GM23248 (cell line): ENCODE results near the gene GJD4. TPM values are rescaled to one million over a fixed set of nuclear protein-coding genes. Genes with fewer than 3 reads are reported as not detected.
A peak's percentile ranks its signal among the peaks of the same experiment; 100 is the strongest.

ENCODE experiments used
- DNase-seq: peaks from one replicate; pipeline ENCODE4 v3.0.0-alpha.2; 2015
- H2AFZ ChIP-seq: fragments of 200-600 bp; sonication (generic); 2 replicates; pipeline ENCODE4 v1.6.1; 2016; ENCODE audit warnings: antibody characterized with exemption
- H3F3A ChIP-seq: fragments of 200-600 bp; sonication (generic); 2 replicates; pipeline ENCODE4 v1.6.1; 2016; ENCODE audit warnings: mild to moderate bottlenecking, antibody characterized with exemption, mixed run types; ENCODE audit not compliant: insufficient read depth
- H3K27ac ChIP-seq: fragments of 200-600 bp; sonication (generic); 2 replicates; pipeline ENCODE4 v1.5.1; 2016; ENCODE audit warnings: mild to moderate bottlenecking
- H3K27me3 ChIP-seq: fragments of 200-600 bp; sonication (generic); replicated peaks from 2 replicates; pipeline ENCODE4 v1.6.1; 2016; ENCODE audit warnings: mild to moderate bottlenecking; ENCODE audit not compliant: insufficient read depth
- H3K36me3 ChIP-seq: fragments of 200-600 bp; sonication (generic); 2 replicates; pipeline ENCODE4 v1.6.1; 2016; ENCODE audit warnings: low read depth, mild to moderate bottlenecking
- H3K4me1 ChIP-seq: fragments of 200-600 bp; sonication (generic); 2 replicates; pipeline ENCODE4 v1.6.1; 2016; ENCODE audit warnings: mild to moderate bottlenecking; ENCODE audit not compliant: insufficient read depth
- H3K4me2 ChIP-seq: fragments of 200-600 bp; sonication (generic); one replicate; pipeline ENCODE4 v1.6.1; 2016; ENCODE audit warnings: mild to moderate bottlenecking; ENCODE audit not compliant: unreplicated experiment
- H3K4me3 ChIP-seq: fragments of 200-600 bp; sonication (generic); 2 replicates; pipeline ENCODE4 v1.5.1; 2016; ENCODE audit warnings: mild to moderate bottlenecking
- H3K79me2 ChIP-seq: fragments of 200-600 bp; sonication (generic); 2 replicates; pipeline ENCODE4 v1.6.1; 2016; ENCODE audit warnings: mild to moderate bottlenecking; ENCODE audit not compliant: insufficient read depth
- H3K9ac ChIP-seq: fragments of 200-600 bp; sonication (generic); 2 replicates; pipeline ENCODE4 v1.6.1; 2016; ENCODE audit warnings: mild to moderate bottlenecking
- H3K9me2 ChIP-seq: fragments of 200-600 bp; sonication (generic); 2 replicates; pipeline ENCODE4 v1.6.1; 2016; ENCODE audit warnings: mixed run types, mild to moderate bottlenecking, moderate library complexity; ENCODE audit not compliant: insufficient read depth
- H3K9me3 ChIP-seq: fragments of 200-600 bp; sonication (generic); one replicate; pipeline ENCODE4 v1.6.1; 2017; ENCODE audit warnings: low read depth
- H4K20me1 ChIP-seq: fragments of 200-600 bp; sonication (generic); 2 replicates; pipeline ENCODE4 v1.6.0; 2016; ENCODE audit not compliant: insufficient read depth
- EZH2 ChIP-seq: fragments of 200-600 bp; sonication (generic); IDR thresholded peaks from 2 replicates; pipeline ENCODE4 v1.6.1; 2018; ENCODE audit warnings: antibody characterized with exemption, mild to moderate bottlenecking; ENCODE audit not compliant: insufficient read depth, poor library complexity, severe bottlenecking
- EZH2phosphoT487 ChIP-seq: fragments of 200-600 bp; sonication (generic); IDR thresholded peaks from 2 replicates; pipeline ENCODE4 v1.6.1; 2018; ENCODE audit warnings: antibody characterized with exemption, moderate library complexity, mild to moderate bottlenecking, low read depth; ENCODE audit not compliant: insufficient read depth
- WGBS, 2 experiments: methylation state at CpG; one replicate each; pipeline ENCODE4 v1.1.6; 2015 to 2017; ENCODE audit warnings: low lambda C conversion rate in 2 of 2, low coverage in 1 of 2; ENCODE audit errors: missing lambda C conversion rate in 2 of 2; 5-methylcytosine and 5-hydroxymethylcytosine counted together
- in situ Hi-C: fragments of 300-500 bp; cut with MboI; formaldehyde crosslinking; loops from 2 replicates; pipeline ENCODE4 v1.15.0; 2020
- polyA plus RNA-seq: library from polyadenylated mRNA; unstranded; fragments of >200 nt; fragmentation: Nextera tagmentation; extraction: Ambion mirVana; gene quantifications from 2 replicates; pipeline ENCODE4 v1.2.1, GENCODE V29; 2016
- total RNA-seq: library from RNA; depleted of rRNA; stranded (reverse); fragments of >200 nt; shearing (Covaris generic); gene quantifications from 2 replicates; pipeline ENCODE4 v1.2.3, GENCODE V29; 2014

GJD4 gene
- total and polyA plus RNA-seq, 2 experiments from 2014 or later: not detected

DNA sequence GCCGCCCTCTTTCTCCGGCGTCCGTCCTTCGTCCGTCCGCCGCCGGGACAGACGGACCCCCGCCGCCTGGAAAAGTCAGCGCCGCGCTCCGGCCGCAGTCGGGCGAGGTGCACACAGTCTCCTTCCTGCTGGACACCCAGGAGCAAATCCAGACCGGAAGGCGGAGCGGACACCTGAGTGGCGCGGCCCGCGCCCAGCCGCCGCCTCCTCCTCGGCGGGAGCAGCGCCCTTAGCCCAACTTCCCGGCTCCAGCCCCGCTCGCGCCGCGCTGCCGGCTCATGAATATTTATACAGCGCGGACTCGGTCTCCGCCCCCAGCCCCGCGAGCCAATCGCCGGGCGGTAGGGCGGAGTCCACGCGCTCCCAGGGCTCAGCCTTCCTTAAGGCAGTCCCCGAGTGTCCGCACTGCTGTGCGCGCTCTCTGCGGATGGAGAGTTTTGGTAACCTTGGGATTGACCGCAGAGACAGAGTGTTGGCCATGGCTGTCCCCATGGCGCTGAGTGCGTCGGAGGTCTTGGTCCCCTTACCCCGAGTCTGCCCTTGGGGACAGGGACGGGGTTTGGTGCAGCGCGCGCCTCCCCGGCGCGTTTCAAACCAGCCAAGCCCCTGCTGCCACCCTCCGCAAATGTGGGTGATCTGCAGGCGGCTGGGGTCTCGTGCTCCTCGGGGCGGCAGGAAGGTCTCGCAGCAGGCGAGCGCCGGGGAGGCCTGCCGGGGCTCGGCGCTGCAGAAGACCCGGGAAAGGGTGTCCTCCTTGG, 37.1 kb downstream of the GJD4 start, which contains the start of gene FZD8:
Gene FZD8 (minus strand): TSS at position 262 of the 758 bp plus-strand sequence. CDS start 867 bp downstream, outside the sequence.
- Histone ChIP-seq H3K4me3 (peak within 1 kb of the TSS; percentile 78), H3K36me3 (0 out of 2 replicates have a peak, but pooled peaks cover 5% of the 10 kb centered on the region), H4K20me1 (no peaks in the 10 kb centered on the region), H3K4me2 (peak within 1 kb of the TSS; percentile 99), H3K9ac (peak within 1 kb of the TSS; percentile 70), H3K9me3 (no peaks in the 10 kb centered on the region), H2AFZ (peak within 1 kb of the TSS; percentile 95), H3K9me2 (no peaks in the 10 kb centered on the region), H3K79me2 (peaks cover 25% of the 10 kb centered on the region), H3K27ac (peak within 1 kb of the TSS; percentile 40), H3K4me1 (peaks cover 4% of the 10 kb centered on the region), H3K27me3 (no peaks in the 10 kb centered on the region), H3F3A (peaks cover 15% of the 10 kb centered on the region)
- 1 to 2% methylated on average over 53 to 75 of the region's 80 CpGs for WGBS, 2 experiments
- in situ Hi-C loops: loop anchor here (10.0 to 25.0 kb wide), 2 partner anchors 270 to 853 kb away; no protein-coding TSS in a partner anchor
- TF ChIP-seq EZH2phosphoT487: no peak
- TF ChIP-seq EZH2: no peak
- DNase-seq: peak; percentile 97

DNA sequence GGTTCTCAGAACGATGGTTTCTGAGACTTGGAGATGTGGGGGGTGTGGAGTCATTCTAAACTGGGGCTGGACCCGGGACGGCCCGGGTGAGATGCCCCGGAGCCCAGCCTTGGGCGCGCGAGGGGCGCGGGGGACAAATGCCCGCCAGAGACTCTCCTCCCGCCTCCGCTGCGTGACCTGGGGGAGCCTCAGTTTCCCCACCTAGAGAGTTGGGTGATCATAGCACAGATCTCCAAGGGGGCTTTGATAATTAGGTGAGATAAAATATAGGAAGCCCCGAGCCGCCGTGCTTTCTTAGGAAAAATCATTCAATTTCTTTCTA, 37.6 kb downstream of the GJD4 start:
- Histone ChIP-seq H3K4me3 (peak overlapping the region; percentile 78), H3K4me1 (peaks cover 4% of the 10 kb centered on the region), H3K27ac (peak overlapping the region; percentile 35), H3F3A (peaks cover 15% of the 10 kb centered on the region), H2AFZ (peak overlapping the region; percentile 95), H3K79me2 (peaks cover 24% of the 10 kb centered on the region), H3K9me2 (no peaks in the 10 kb centered on the region), H4K20me1 (no peaks in the 10 kb centered on the region), H3K36me3 (0 out of 2 replicates have a peak, but pooled peaks cover 5% of the 10 kb centered on the region), H3K4me2 (peak overlapping the region; percentile 99), H3K9ac (peak overlapping the region; percentile 70), H3K27me3 (no peaks in the 10 kb centered on the region), H3K9me3 (no peaks in the 10 kb centered on the region)
- no peak for DNase-seq
- WGBS, 2 experiments: 2% methylated on average over 15 to 17 of the region's 17 CpGs
- in situ Hi-C loops: loop anchor here (10.0 to 25.0 kb wide), 2 partner anchors 270 to 852 kb away; no protein-coding TSS in a partner anchor
- TF ChIP-seq EZH2: no peak
- no peak for TF ChIP-seq EZH2phosphoT487

DNA sequence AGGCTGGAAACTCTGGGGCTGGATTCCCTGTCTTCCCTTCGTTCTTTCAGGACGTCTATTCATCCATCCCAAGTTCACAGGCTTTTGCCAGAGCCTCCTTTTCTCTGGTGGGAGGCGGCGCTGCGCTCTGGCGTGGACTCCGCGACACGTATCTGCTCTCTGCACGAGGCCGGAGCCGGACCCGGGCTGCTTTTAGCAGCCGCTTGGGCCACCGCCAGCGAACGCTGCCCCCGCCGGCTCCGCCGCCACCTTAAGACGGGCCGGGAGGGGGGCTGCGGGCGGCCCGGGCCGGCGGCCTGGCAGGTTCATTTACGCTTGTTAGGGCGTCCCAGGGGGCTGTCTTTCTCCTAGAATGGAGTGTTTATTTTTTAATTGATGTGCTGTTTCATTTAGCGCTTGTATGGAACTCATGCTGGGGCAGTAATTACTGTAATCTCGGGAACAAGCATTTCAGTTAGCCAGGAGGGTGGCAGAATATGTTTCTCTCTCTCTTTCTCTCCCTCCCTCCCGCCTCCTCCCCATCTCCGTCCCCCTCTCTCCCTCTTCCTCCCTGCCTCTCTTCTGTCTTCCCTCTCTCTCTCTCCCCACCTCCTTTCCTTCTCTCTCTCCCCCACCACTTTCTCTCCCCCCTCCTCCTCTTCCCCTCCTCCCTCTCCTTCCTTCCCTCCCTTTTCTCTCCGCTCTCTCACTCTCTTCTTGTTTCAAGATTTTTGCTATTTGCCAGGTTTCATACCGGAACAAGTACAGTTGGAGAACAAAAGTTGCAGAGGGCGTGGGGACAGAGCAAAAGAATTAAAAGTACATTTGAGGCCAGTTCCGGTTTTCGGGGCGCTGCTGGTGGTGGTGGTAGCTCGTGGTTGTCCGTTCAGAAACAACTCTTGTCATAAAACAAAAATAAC, 38.3 kb downstream of the GJD4 start:
- in situ Hi-C loops: loop anchor here (10.0 to 25.0 kb wide), 2 partner anchors 269 to 851 kb away; no protein-coding TSS in a partner anchor
- peaks cover 15% of the 10 kb centered on the region for H3F3A ChIP-seq
- peak; percentile 86 for DNase-seq
- H3K9ac ChIP-seq: peak overlapping the region; percentile 70
- WGBS, 2 experiments: 2 to 3% methylated on average over 31 to 39 of the region's 42 CpGs
- peaks cover 18% of the 10 kb centered on the region for H3K79me2 ChIP-seq
- no peaks in the 10 kb centered on the region for H3K27me3 ChIP-seq
- H3K27ac ChIP-seq: peak overlapping the region; percentile 35
- H4K20me1 ChIP-seq: no peaks in the 10 kb centered on the region
- H3K36me3 ChIP-seq: no peaks in the 10 kb centered on the region
- H3K9me2 ChIP-seq: no peaks in the 10 kb centered on the region
- H2AFZ ChIP-seq: peak overlapping the region; percentile 95
- peak overlapping the region; percentile 78 for H3K4me3 ChIP-seq
- no peaks in the 10 kb centered on the region for H3K9me3 ChIP-seq
- H3K4me2 ChIP-seq: peak overlapping the region; percentile 99
- TF ChIP-seq EZH2 (no peak), EZH2phosphoT487 (no peak)
- H3K4me1 ChIP-seq: peaks cover 4% of the 10 kb centered on the region
